PC-3 (cell line): ENCODE results near the gene TMEM209.

Experiments
- CTCF ChIP-seq: fragments of 300-600 bp; sonication (generic); conservative IDR thresholded peaks from 2 replicates; pipeline ENCODE4 v1.5.1; 2017; ENCODE audit warnings: antibody characterized with exemption, low read depth, mild to moderate bottlenecking, low read length
- EZH2phosphoT487 ChIP-seq: fragments of 300-600 bp; sonication (generic); IDR thresholded peaks from 2 replicates; pipeline ENCODE4 v1.6.1; 2018; ENCODE audit warnings: mild to moderate bottlenecking, antibody characterized with exemption, low read length, borderline replicate concordance

- TF ChIP-seq CTCF (no peak), EZH2phosphoT487 (no peak)
Observed at GRCh38 chr7:130134106-130134636, 71.0 kb downstream of the TMEM209 start.
